Stimulated activated CD8-positive, alpha-beta memory T cell treated with anti-CD3 and anti-CD28 coated beads, Interleukin-15, amount 100 ng/mL, for 24 hours (primary cell): ENCODE data around the gene C10orf143.

Experiments used
- DNase-seq: peaks from one replicate; pipeline ENCODE4 v3.0.0-alpha.2; 2020; ENCODE audit warnings: low read depth

Gene C10orf143

GRCh38 chr10:130014263-130015074 lies 96.2 kb downstream of the C10orf143 start:
- no peak for DNase-seq
